GM23248 (cell line): ENCODE results near the gene MT1B.

ENCODE experiments used
- EZH2 ChIP-seq: fragments of 200-600 bp; sonication (generic); IDR thresholded peaks from 2 replicates; pipeline ENCODE4 v1.6.1; 2018; ENCODE audit warnings: antibody characterized with exemption, mild to moderate bottlenecking; ENCODE audit not compliant: insufficient read depth, poor library complexity, severe bottlenecking
- EZH2phosphoT487 ChIP-seq: fragments of 200-600 bp; sonication (generic); IDR thresholded peaks from 2 replicates; pipeline ENCODE4 v1.6.1; 2018; ENCODE audit warnings: antibody characterized with exemption, moderate library complexity, mild to moderate bottlenecking, low read depth; ENCODE audit not compliant: insufficient read depth

GRCh38 chr16:56610609-56611111, 41.0 kb upstream of the MT1B start:
- TF ChIP-seq EZH2 (no peak), EZH2phosphoT487 (no peak)
